Stomach (tissue), 4 donors: Measurements from ENCODE around the gene ZNF469.

Source experiments
- EP300 ChIP-seq: sonication (generic); formaldehyde crosslinking; IDR thresholded peaks from one replicate; pipeline ENCODE4 v1.6.1; 2017; ENCODE audit warnings: antibody characterized with exemption
- POLR2A ChIP-seq, 4 donors: fragments of 450-650 bp; IDR thresholded peaks; one replicate each; pipeline ENCODE4 v1.6.1; 2016; ENCODE audit warnings: antibody characterized with exemption in 4 of 4, control low read depth in 2 of 4, mild to moderate bottlenecking in 1 of 4, moderate library complexity in 1 of 4
- POLR2AphosphoS5 ChIP-seq, 3 donors: sonication (generic); formaldehyde crosslinking; IDR thresholded peaks; one replicate each; pipeline ENCODE4 v1.6.1; 2016; ENCODE audit warnings: antibody characterized with exemption in 3 of 3
- TF ChIP-seq, protein P1 (sequence below), 7 experiments: fragments of 450-650 bp in 4 of 7; fragments of 200-600 bp in 3 of 7; sonication (generic) in 3 of 7; IDR thresholded peaks; one replicate each; pipeline ENCODE4 v1.5.1; 2016 to 2019; ENCODE audit warnings: antibody characterized with exemption in 7 of 7, control low read depth in 2 of 7, mild to moderate bottlenecking in 1 of 7

GRCh38 chr16:88393034-88393433 lies 10.3 kb downstream of the ZNF469 start:
- peak in 1 of 3 donors; percentile 29 for TF ChIP-seq POLR2AphosphoS5 (IDR thresholded peaks at IDR 0.05)
- TF ChIP-seq, protein P1, sequence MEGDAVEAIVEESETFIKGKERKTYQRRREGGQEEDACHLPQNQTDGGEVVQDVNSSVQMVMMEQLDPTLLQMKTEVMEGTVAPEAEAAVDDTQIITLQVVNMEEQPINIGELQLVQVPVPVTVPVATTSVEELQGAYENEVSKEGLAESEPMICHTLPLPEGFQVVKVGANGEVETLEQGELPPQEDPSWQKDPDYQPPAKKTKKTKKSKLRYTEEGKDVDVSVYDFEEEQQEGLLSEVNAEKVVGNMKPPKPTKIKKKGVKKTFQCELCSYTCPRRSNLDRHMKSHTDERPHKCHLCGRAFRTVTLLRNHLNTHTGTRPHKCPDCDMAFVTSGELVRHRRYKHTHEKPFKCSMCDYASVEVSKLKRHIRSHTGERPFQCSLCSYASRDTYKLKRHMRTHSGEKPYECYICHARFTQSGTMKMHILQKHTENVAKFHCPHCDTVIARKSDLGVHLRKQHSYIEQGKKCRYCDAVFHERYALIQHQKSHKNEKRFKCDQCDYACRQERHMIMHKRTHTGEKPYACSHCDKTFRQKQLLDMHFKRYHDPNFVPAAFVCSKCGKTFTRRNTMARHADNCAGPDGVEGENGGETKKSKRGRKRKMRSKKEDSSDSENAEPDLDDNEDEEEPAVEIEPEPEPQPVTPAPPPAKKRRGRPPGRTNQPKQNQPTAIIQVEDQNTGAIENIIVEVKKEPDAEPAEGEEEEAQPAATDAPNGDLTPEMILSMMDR (IDR thresholded peaks at IDR 0.05) = no peak
- no peak for TF ChIP-seq POLR2A (IDR thresholded peaks at IDR 0.05)
- TF ChIP-seq EP300 = no peak
